Measurements from ENCODE around the gene MMP24. TPM values are rescaled to one million over a fixed set of nuclear protein-coding genes. Genes with fewer than 3 reads are reported as not detected.

The MMP24 gene
- polyA plus RNA-seq, 3 donors from 2014 or later: 0.06 to 0.17 TPM; not detected in 1

GRCh38 chr20:35270021-35270902, 43.8 kb downstream of the MMP24 start:
- Mint-ChIP-seq H3K4me1 (peaks cover 4 to 7% of the 10 kb centered on the region in 2 donors), H3K4me3 (no peak overlapping the region), H3K9me3 (no peaks in the 10 kb centered on the region), H3K27ac (peak overlapping the region in 2 of 6 donors; percentile 5 to 36), H3K27me3 (ENCODE audit: low read depth in 3 of 3) (peaks cover 0 to 4% (median 2%) of the 10 kb centered on the region in 3 donors), H3K36me3 (peaks cover 0 to 13% (median 7%) of the 10 kb centered on the region in 3 donors)
- DNase-seq: no peak

- no peaks in the 10 kb centered on the region for H3K9me3 Mint-ChIP-seq
- H3K36me3 Mint-ChIP-seq: peaks cover 0 to 13% (median 7%) of the 10 kb centered on the region in 3 donors
- H3K27ac Mint-ChIP-seq: peak overlapping the region in 5 of 6 donors; percentile 4 to 65 (median 45)
- DNase-seq: no peak
- H3K27me3 Mint-ChIP-seq (ENCODE audit: low read depth in 3 of 3): peaks cover 0 to 4% (median 2%) of the 10 kb centered on the region in 3 donors
- no peak overlapping the region for H3K4me3 Mint-ChIP-seq
- peaks cover 7 to 10% of the 10 kb centered on the region in 2 donors for H3K4me1 Mint-ChIP-seq
Measured at GRCh38 chr20:35271073-35271882, 44.8 kb downstream of the MMP24 start.

GRCh38 chr20:35271904-35272303, 45.4 kb downstream of the MMP24 start:
- no peak for DNase-seq
- Mint-ChIP-seq H3K4me3 (no peak overlapping the region), H3K9me3 (no peaks in the 10 kb centered on the region), H3K36me3 (peaks cover 0 to 8% (median 4%) of the 10 kb centered on the region in 3 donors), H3K4me1 (peaks cover 14 to 15% of the 10 kb centered on the region in 2 donors), H3K27ac (peak overlapping the region in 1 of 6 donors; percentile 36), H3K27me3 (ENCODE audit: low read depth in 3 of 3) (peaks cover 0 to 4% (median 2%) of the 10 kb centered on the region in 3 donors)

- no peaks in the 10 kb centered on the region for H3K9me3 Mint-ChIP-seq
- DNase-seq: no peak
- peaks cover 0 to 6% (median 4%) of the 10 kb centered on the region in 3 donors for H3K36me3 Mint-ChIP-seq
- peaks cover 2 to 7% (median 7%) of the 10 kb centered on the region in 3 donors for H3K27me3 Mint-ChIP-seq (ENCODE audit: low read depth in 3 of 3)
- peak overlapping the region in 4 of 6 donors; percentile 23 to 67 (median 62) for H3K27ac Mint-ChIP-seq
- H3K4me1 Mint-ChIP-seq: peaks cover 16 to 24% of the 10 kb centered on the region in 2 donors
- no peak overlapping the region for H3K4me3 Mint-ChIP-seq
Measured at GRCh38 chr20:35273449-35274171, 47.1 kb downstream of the MMP24 start.

- DNase-seq: no peak
- no peak overlapping the region for H3K4me3 Mint-ChIP-seq
- H3K4me1 Mint-ChIP-seq: peaks cover 16 to 20% of the 10 kb centered on the region in 2 donors
- H3K27me3 Mint-ChIP-seq (ENCODE audit: low read depth in 3 of 3): peaks cover 2 to 7% (median 5%) of the 10 kb centered on the region in 3 donors
- peaks cover 3 to 14% (median 4%) of the 10 kb centered on the region in 3 donors for H3K36me3 Mint-ChIP-seq
- H3K9me3 Mint-ChIP-seq: no peaks in the 10 kb centered on the region
- H3K27ac Mint-ChIP-seq: peak overlapping the region in 3 of 6 donors; percentile 11 to 61 (median 23)
Measured at GRCh38 chr20:35274172-35275092, 47.9 kb downstream of the MMP24 start.

GRCh38 chr20:35275741-35276251, 49.3 kb downstream of the MMP24 start:
- H3K36me3 Mint-ChIP-seq: peaks cover 11 to 23% (median 12%) of the 10 kb centered on the region in 3 donors
- H3K27ac Mint-ChIP-seq: peak overlapping the region; percentile 97 to 100 (median 100)
- no peak for DNase-seq
- H3K9me3 Mint-ChIP-seq: no peaks in the 10 kb centered on the region
- H3K27me3 Mint-ChIP-seq (ENCODE audit: low read depth in 3 of 3): peaks cover 2 to 7% (median 5%) of the 10 kb centered on the region in 3 donors
- H3K4me1 Mint-ChIP-seq: peaks cover 16 to 25% of the 10 kb centered on the region in 2 donors
- peak overlapping the region in 4 of 5 donors; percentile 17 to 98 (median 76) for H3K4me3 Mint-ChIP-seq

- no peak for DNase-seq
- peaks cover 16 to 25% of the 10 kb centered on the region in 2 donors for H3K4me1 Mint-ChIP-seq
- peak overlapping the region; percentile 97 to 100 (median 100) for H3K27ac Mint-ChIP-seq
- H3K27me3 Mint-ChIP-seq (ENCODE audit: low read depth in 3 of 3): peaks cover 2 to 7% (median 3%) of the 10 kb centered on the region in 3 donors
- peaks cover 7 to 20% (median 12%) of the 10 kb centered on the region in 3 donors for H3K36me3 Mint-ChIP-seq
- no peaks in the 10 kb centered on the region for H3K9me3 Mint-ChIP-seq
- H3K4me3 Mint-ChIP-seq: peak overlapping the region in 4 of 5 donors; percentile 95 to 98 (median 98)
Measured at GRCh38 chr20:35276408-35276807, 49.9 kb downstream of the MMP24 start.

GRCh38 chr20:35277127-35277526, 50.6 kb downstream of the MMP24 start:
- H3K4me3 Mint-ChIP-seq: peak overlapping the region; percentile 95 to 98 (median 98)
- peaks cover 2 to 7% (median 3%) of the 10 kb centered on the region in 3 donors for H3K27me3 Mint-ChIP-seq (ENCODE audit: low read depth in 3 of 3)
- peaks cover 7 to 24% (median 12%) of the 10 kb centered on the region in 3 donors for H3K36me3 Mint-ChIP-seq
- peak overlapping the region; percentile 97 to 100 (median 100) for H3K27ac Mint-ChIP-seq
- H3K4me1 Mint-ChIP-seq: peaks cover 23 to 26% of the 10 kb centered on the region in 2 donors
- H3K9me3 Mint-ChIP-seq: no peaks in the 10 kb centered on the region
- no peak for DNase-seq

GRCh38 chr20:35277531-35278395, 51.3 kb downstream of the MMP24 start, which contains the start of gene MMP24OS:
TSS of gene MMP24OS (minus strand) at chr20:35278122. CDS start at chr20:35277929, 193 bp downstream.
- Mint-ChIP-seq H3K36me3 (peaks cover 7 to 26% (median 12%) of the 10 kb centered on the region in 3 donors), H3K4me1 (peaks cover 25 to 28% of the 10 kb centered on the region in 2 donors), H3K4me3 (peak within 1 kb of the TSS; percentile 95 to 98 (median 98)), H3K27ac (peak within 1 kb of the TSS; percentile 97 to 100 (median 100)), H3K9me3 (no peaks in the 10 kb centered on the region), H3K27me3 (ENCODE audit: low read depth in 3 of 3) (peaks cover 2 to 7% (median 3%) of the 10 kb centered on the region in 3 donors)
- peak; percentile 89 to 92 (median 92) for DNase-seq

- no peak for DNase-seq
- H3K4me1 Mint-ChIP-seq: peaks cover 35 to 36% of the 10 kb centered on the region in 2 donors
- peak overlapping the region in 1 of 5 donors; percentile 98 for H3K4me3 Mint-ChIP-seq
- peak overlapping the region; percentile 89 to 97 (median 90) for H3K27ac Mint-ChIP-seq
- peaks cover 7 to 26% (median 15%) of the 10 kb centered on the region in 3 donors for H3K36me3 Mint-ChIP-seq
- H3K27me3 Mint-ChIP-seq (ENCODE audit: low read depth in 3 of 3): peaks cover 0 to 7% (median 3%) of the 10 kb centered on the region in 3 donors
- H3K9me3 Mint-ChIP-seq: no peaks in the 10 kb centered on the region
Measured at GRCh38 chr20:35279040-35279439, 52.5 kb downstream of the MMP24 start.
